GM21515 (cell line): ENCODE data around the gene KRT23.

Experiments
- ATAC-seq: cut with Tn5 transposase; IDR thresholded peaks from one replicate; pipeline ENCODE4 v1.9.1; 2021; ENCODE audit not compliant: unreplicated experiment

KRT23 gene

DNA sequence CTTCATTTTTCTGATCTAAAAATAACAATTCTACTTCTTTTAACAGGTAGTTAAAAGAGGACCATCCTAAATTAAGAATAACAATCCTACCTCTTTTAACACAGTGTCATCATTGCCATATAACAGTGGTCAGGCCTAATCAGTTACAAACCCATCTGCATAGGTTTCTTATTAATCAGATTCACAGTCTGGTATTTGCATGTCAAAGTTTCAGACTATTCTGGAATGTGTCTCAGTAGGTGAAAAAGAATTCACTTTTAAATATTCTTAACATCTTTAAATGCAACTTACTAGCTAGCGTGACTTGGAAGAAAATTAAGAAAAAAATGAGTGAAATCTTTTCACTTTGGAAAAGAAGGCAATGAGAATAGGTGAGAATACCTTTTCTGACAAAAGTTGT lies 63.6 kb downstream of the KRT23 start:
- no peak for ATAC-seq

DNA sequence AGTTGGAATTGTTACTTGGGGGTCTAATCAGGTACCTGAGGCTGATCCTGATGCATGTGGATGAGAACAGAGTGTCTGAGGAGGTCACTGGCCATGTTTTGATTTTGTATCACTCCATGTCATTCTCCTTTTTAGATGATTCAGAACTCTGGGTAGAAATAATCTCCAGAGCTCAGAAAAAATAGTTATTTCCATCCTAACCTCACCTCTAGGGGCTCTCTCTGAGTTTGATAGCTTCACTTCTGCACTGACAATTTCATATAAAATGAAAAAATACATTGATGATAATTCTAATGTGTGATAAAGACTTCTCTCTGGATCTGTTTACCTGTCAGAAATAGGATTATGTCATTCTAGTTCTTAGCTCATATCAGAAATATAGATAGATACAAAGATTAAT lies 64.2 kb downstream of the KRT23 start:
- ATAC-seq = no peak
